Measurements from ENCODE around the gene LMTK3.

DNA sequence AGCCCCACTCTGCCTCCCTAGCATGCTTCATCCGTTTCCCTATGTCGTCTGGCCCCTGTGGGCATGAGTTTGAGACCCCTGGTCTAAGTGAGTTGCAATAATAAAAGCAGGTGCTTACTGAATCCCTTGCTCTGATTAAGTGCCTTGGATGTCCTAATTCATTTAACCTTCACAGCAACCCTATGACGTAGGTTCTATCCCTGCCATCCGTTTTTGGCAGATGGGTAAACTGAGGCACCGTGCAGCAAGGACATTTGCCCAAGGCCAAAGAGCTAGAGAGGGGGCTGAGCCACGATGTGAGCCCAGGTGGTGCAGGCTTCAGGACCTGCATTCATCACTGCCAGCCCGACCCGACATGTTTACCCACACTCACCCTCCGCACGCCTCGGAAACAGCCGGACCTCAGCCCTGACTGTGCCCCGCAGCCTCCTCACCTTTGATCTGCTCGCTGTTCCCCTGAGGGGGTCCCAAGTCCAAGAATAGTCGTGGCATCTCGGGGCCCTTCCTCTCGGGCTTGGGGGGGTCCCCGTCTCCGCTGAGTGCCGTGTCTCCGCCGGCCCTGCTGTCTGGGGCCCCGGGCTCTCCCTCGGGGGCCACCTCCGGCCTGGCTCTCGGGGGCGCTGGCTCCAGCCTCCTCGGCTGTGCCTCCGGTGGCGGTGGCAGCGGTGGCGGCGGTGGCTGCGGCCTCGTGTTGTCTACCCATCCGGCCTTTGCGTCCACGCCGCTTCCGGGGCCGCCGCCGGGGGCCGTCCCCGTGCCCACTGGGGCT lies 14.5 kb downstream of the LMTK3 start:
- TF ChIP-seq, protein P1, sequence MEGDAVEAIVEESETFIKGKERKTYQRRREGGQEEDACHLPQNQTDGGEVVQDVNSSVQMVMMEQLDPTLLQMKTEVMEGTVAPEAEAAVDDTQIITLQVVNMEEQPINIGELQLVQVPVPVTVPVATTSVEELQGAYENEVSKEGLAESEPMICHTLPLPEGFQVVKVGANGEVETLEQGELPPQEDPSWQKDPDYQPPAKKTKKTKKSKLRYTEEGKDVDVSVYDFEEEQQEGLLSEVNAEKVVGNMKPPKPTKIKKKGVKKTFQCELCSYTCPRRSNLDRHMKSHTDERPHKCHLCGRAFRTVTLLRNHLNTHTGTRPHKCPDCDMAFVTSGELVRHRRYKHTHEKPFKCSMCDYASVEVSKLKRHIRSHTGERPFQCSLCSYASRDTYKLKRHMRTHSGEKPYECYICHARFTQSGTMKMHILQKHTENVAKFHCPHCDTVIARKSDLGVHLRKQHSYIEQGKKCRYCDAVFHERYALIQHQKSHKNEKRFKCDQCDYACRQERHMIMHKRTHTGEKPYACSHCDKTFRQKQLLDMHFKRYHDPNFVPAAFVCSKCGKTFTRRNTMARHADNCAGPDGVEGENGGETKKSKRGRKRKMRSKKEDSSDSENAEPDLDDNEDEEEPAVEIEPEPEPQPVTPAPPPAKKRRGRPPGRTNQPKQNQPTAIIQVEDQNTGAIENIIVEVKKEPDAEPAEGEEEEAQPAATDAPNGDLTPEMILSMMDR (conservative IDR thresholded peaks at IDR 0.05 in 1 of 2, IDR thresholded peaks at IDR 0.05 in 1 of 2; ENCODE audit: extremely low read depth in 1 of 2, insufficient read depth in 1 of 2, low read depth in 1 of 2, low read length in 2 of 2), result no peak
- TF ChIP-seq EZH2 (IDR thresholded peaks at IDR 0.05; ENCODE audit: borderline replicate concordance, low read length), result no peak

Measured in mammary epithelial cell (primary cell).